ENCODE results near the gene CYP2U1.
"Not testable (repeated sequence)": the region's sequence is repeated elsewhere in the genome, so short reads cannot be mapped to it uniquely, and the experiment has no call there.

Gene CYP2U1

DNA sequence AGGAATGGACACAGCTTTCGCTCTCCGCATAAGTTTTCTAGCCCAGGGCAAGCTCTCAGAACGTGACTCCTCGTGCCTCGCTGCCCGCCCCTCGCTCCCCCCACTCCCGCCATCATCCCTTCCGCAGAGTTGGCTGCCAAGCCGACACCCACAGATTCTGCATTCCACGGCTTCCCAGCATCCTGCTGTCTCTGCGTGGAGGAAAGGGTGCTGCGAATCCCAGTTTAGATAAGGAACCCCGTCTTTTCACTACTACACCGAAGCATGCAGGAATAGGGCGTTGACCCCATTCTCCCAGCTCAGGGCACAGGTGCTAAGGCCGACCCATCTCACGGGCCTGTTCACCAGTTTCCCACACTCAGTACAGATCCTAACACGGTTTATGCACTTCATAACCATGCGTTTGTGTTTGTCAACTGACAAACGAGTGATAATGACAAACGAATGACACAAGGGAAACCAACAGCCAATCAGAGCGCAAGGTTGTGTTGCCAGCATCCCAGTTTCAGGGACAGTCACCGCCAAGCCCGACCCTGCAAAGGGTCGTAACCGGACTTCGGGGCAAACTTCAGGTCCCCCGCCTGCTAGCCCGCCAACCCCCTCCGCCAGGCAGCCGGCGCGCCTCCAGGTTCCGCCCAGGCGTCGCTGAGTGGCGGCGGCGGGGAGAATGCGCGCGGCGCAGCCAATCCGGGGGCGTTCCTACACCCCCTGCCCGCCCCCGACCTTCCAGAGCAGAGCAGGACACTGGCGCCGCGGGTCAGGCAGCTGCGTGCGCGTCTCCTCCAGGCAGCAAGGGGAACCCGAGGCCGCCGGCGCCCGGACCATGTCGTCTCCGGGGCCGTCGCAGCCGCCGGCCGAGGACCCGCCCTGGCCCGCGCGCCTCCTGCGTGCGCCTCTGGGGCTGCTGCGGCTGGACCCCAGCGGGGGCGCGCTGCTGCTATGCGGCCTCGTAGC, at the start of gene CYP2U1:
TSS of gene CYP2U1 (plus strand) at position 729 of the 954 bp plus-strand sequence. CDS start at position 824, 95 bp downstream.
- peak; percentile 87 for DNase-seq

DNA sequence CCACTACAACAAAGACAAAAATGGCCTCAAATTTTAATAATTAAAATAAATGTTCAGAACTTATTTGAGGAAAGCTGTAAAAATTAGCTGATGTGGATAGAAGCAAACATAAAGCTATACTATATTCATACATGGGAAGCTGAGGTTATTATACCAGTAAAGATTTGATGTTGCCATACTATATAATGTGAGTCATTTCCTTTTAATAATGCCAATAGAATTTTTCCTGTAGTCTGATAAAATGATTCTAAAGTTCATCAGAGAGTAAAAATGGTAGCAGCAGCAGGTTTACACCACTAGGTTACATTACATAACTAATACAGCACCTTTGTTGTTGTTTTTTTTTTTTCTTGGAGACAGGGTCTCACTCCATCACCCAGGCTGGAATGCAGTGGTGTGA, 45.5 kb upstream of the CYP2U1 start:
- no peak for DNase-seq

DNA sequence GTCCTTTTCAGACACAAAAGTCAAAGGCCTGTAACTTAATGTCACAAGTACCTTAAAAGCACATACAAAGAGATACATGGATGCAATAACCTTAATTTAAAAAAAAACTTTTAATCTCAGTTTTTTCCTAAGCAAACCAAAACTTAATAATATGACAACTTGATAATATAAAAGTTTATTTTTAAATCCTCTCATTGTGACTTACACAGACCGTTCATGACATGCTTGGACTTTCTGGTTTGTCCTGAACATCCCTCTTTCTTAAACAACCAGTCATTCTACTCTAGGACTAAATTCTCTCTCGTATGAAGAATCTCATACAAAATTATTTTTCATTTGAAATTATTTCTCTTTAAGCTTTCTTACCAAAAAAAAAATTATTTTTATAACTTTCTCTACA, 43.1 kb upstream of the CYP2U1 start:
- DNase-seq: no peak

DNA sequence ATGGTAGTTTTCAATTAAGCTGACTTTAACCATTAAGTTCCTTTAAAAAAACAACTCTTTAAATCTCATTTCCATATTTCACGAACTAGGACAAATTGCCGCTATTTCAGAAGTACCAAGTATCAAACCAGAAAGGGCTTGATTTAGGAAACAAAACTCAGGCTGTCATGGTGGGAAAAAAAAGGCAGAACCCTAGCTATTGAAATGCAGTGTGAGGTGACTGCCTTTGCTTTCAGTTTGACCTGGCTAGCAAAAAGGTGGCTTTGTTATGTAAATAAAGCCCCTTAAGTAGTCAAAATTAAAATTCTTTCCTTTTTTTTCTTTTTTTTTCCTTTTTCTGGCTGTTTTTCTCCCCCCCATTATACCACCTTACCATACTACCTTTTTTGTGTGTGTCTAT, 40.6 kb upstream of the CYP2U1 start:
- no peak for DNase-seq

DNA sequence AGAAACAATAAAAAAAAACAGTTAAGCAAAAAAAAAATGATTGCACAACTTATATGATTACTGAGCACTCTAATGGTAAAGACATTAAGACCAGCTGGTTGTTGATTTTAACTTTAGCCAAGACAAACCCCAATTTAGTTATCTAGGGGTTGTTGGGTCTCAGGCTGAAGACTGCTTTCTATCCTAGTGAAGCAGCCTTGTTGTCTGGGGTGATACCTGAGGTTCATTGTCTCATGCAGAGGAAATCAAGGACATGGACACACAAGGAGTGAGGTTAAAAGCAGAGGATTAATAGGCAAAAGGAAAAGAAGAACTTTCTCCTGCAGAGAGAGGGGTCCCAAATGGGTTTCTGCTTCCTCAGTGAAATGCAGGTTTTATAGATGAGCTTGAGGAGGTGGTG, 40.0 kb upstream of the CYP2U1 start:
- no peak for DNase-seq

DNA sequence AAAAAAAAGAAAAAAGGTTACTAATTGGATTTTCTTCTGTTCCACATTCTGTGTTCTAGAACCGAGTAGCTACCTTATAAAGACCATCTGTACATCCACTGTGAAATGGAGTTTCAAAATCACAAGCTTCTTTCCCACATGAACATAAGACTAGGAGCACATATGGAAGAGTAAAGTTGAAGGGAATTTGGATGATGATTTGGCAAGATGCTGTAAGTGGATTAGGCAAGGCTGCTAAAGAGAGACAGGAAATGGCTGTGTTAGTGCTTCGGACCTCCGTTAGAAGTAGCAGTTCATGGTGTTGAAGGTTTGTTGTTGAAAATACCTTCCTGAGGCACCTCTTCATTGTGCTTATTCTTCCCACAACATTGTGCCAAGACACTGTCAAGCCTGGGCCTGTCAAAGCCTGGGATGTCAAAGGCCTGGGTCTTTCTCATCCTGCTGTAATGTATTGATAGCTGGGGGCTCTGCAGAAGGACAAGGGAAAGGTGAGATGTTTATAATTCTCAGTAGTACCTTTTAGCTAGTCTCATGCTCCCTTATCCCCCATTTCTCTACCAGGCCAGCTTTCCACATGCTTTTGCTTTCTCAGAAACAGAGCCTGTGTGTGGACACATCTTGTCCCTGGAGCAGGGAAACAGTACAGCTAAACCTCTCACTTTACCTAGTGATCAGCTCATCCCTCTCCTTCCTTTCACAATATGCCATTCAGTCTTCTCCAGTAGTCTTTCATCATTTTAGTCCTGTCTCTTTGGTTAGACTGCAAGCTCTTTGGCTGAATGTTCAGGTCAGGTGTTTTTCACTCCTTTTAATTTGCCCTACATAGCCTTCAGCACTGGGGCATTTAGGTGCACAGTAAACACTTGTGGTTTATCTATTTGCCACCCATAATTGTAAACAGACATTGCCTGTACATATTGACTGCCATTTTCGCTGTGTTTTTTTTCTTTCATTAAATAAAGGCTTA, 37.9 kb upstream of the CYP2U1 start:
- DNase-seq: no peak

DNA sequence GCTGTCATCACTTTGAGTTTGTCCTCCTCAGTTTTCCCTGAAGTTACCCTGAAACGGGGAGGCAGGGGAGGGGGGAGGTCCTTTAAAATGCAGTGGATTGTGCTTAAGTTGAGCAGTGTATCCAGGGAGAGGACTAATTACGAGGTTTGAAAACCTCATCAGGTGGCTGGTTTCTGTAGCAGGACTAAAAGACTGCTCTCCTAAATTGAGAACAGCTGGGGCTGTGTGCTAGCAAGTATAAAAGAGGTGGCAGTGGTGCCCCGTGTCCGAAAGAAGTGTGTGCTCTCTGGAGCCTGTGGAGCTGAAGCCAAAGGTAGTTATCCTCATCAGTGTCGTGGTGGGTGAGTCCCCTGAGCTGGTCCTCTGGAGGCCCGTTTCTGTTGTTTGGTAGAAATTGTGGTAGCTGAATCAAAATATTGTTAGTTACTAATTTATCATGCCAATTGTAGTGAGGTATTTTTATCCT, 37.2 kb upstream of the CYP2U1 start:
- peak; percentile 8 for DNase-seq

DNA sequence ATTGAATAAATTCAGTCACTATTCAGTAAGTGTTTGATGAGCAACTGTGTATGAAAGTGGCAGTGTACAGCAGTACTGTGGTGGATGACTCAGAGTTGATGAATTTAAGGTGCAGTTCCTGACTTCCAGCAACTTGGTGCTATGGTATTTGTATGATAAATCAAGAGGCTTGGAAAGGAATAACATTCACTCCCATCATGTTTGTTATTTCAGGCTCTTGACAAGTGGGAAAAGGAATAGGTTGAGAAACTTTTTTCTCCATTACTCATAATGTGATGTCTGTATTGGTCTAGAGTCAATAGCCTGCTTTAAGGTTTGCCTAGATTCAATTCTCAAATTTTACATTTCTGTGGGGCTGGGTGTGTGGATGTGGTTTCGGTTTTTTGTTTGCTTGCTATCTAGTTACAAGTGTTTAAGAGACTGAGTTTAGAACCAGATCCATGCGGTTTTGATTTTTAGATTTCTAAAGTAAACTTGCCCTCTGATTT, 35.1 kb upstream of the CYP2U1 start:
- DNase-seq: no peak

DNA sequence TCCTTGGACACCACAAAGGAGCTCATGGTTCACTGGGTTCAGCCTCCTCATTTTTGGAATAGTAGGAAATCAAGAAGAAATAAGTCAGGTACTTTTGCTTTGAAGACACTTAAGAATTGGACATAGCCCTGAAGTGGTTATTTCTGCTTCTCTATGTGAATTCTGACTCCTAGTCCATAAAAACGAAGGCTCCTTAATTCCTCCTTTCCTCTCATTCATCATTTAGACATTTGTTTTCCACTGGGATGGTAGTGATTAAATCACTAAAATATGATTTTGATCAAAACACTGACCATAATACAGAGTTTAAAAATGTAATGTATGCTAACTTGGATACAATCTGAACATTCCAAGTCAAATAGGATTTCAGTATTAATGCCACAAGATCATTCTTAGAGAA, 34.7 kb upstream of the CYP2U1 start:
- no peak for DNase-seq

DNA sequence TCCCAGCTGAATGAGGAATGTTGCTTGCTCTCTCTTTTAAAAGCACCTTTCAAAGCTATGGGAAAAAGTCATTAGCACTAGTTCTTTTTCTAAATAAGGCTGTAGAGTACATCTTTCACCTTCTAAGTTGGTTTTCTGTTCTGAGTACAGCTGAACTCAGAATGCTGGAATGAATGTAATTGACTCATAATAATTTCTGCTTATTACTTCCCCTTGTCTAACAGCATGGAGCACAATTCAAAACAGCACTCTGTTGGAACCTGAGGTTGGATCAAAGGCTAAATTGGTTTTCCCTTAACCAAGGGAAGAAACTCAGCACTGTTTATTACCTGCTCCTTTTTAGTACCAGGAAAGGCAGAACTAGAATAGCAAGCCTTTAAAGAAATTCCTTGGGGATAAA, 33.5 kb upstream of the CYP2U1 start:
- no peak for DNase-seq

DNA sequence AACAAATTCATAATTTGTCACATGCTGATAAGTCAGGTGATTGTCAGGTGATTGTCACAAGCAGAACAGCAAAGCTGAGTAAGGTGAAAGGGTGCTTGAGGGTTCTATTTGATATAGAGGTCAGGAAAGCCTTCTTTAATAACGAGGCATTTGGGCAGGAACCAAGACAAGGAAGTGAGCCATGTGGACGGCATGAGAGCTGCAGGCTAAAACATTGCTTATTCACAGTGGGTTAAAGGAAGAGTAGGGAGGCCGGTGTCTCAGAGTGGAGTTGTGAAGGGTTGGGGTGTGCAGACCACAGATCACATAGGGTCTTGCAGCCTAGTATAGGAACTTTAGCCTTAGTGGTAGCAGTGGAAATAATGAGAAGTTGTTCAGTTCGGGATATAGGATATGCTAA, 31.3 kb upstream of the CYP2U1 start:
- DNase-seq: no peak

DNA sequence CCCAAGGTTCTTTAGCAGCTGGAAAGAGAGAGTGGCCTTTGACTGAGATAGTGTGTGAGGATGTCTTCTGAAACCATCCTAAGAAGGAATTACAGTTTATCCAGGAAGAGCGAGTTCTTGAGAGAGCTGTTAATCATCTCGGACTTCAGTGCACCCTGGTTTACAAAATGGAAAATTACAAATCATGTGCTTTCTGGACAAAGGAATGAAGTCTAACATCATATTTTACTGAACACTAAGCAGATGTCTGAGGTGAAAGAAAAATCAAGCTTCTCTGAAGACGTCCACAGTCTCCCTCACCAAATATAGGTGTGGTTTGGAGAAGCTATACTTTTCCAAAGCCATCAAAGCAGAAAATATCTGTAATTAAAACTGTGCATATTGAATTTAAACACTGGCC, 30.8 kb upstream of the CYP2U1 start:
- no peak for DNase-seq

DNA sequence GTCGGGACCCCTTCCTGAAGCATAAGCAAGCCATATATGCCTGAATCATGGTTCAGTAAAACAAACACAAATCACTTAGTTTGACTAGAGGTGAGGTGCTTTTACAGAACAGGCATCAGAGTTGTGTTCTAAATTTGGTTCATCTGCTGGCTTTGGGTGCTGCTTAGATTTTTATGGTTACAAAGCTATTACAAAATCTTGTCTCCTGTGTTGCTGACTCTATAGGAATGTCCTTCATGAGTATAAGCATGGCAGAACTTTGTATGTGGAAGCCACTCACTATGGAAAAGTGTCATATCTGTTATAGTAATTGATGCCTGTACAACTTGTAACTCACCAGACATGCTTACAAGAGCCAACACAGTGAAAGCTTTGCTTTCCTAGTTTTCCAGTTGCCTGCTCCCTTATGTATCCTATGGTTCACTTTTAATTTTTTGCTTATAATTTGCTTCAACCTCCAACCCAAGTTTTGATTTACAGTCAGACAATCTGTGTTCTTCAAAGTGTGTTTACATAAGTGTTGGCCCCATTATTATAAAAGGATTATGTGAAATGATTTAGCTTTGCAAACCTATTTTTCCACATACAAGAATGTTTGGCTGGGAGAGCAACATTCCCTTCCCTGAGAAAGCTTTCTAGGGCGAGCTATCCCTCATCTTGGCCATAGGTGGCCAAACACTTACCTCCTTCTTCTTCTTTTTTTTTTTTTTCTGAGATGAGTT, 30.0 kb upstream of the CYP2U1 start:
- DNase-seq: no peak

DNA sequence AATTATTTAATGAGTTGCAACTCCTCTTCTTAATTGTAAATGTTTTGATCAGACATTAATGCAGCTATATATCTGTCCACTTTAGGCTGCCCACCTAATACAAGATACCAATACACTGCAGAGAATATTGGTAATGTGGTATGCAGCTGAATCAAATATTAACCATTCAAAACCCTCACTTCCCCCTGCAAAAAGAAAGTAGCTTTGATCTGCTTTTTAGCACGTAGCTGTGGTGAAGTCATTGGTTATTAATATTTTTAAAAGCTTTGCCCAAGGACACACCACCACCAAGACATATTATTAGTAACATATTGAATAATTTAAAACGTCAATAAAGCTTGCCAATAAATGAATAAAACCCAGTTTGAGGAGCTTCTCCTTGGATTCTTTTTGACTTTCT, 28.6 kb upstream of the CYP2U1 start:
- no peak for DNase-seq

DNA sequence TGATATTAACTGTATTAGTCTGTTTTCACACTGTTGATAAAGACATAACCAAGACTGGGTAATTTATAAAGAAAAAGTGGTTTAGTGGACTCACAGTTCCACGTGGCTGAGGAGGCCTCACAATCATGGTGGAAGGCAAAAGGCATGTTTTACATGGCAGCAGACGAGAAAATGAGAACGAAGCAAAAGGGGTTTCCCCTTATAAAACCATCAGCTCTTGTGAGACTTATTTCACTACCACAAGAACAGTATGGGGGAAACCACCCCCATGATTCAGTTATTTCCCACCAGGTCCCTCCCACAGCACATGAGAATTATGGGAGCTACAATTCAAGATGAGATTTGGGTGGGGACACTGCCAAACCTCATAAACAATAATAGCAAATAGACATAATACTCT, 26.3 kb upstream of the CYP2U1 start:
- not testable (repeated sequence) for DNase-seq

DNA sequence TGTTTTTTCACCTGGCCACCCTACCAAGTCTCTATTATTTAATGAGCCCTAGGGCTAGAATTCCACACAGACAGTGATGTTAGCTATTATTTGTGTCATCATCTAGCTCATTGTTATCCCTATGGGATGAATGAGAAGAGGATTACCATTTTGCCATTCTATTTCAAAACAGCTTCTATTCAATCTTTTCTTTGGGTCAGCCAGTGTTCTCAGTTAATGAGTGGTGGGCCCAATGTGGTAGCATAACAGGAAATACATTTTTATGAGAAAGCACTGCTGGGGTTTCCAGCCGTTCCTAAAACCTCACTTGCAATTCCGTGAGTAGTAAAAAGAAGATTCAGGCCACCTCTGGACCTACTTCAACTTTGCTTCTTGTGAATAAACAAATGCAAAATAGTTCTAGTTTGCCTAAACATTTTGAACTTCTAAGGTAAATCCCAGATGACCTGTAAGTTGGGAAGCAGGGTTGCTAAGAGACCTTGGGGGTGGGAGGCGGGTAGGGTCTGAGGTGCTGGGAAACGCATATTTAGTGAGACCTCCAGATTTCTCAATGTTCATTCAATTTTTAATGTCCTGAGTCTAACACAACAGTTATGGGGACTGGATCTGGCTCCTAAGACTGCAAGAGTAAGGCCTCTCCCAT, 24.8 kb upstream of the CYP2U1 start:
- peak; percentile 84 for DNase-seq

DNA sequence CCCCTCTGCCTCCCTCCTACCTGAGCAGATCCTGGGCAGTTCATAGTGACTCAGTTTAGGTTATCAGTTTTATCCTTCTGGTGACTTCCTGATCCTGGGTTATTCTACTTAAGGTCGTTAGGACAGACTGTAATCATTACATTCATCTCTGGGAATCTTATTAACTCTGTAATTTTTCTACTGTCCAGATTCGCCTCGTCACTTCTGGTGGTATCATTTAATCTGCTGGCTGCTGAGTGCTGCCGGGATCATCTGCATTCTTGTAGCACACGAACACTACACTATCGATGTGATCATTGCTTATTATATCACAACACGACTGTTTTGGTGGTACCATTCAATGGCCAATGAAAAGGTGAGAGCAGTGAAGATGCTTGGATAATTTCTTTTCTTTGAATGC, 23.0 kb upstream of the CYP2U1 start:
- DNase-seq: no peak

DNA sequence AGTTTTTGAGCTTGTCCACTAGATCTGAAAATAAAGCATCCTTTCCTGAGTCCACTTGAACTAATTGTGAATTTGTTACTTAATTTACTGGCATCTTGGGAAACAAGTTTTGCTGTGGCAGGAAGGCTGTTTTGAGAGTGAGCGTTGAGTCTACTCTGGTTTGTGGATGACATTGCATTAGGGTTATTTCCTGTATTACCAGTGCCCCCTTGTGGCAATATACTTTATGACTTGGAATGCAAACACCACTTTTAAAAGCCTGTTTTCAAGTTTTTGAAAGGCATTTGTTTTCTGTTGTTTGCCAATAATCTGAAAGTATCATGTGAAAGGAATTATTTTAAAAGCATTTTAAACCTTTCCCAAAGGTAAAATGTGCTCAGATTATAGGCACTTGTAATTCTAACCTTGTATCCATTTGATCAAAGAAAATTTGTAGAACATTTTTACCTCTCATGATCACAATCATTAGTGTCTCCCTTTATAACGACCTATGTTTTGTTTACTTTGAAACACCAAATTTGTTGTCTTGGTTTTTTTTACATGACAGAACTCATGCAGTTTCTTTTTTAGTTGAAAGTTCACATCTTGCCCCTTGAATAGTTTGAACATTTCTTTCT, 18.0 kb upstream of the CYP2U1 start:
- peak; percentile 41 for DNase-seq

DNA sequence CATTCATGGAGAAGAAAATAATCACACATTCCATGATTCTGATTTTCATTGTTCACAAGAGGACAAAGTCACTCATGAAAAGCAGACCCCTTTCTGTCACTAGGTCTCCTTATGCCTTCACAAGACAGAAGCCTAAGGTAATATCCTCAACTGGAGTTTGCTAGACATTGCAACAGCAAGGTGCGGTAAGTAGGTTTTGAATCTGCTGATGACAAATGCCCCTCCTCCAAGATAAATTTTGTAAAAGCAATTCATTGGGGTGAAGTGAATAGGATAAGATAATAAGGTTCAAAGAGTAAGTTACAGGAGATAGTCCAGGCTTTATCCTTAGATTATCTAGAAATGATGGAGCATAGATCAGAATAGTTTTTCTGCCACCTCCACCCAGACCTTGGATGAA, 16.1 kb upstream of the CYP2U1 start:
- DNase-seq: no peak

DNA sequence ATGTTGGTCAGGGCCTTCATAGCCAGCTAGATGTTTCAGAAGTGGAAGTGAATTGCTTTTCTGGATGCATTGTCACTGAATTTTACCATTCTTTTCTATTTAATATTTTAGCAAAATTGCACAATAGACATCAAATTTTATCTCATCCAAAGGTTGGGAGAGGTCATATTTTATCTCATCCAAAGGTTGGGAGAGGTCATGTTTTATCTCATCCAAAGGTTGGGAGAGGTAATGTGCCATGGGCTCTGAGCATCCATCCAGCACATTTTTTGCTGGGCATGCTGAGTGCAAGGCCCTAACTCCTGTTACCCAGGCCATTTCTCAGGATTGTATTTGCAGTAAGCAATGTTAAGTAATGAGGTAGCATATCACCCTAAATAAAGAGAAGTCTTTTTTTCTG, 14.7 kb upstream of the CYP2U1 start:
- no peak for DNase-seq

DNA sequence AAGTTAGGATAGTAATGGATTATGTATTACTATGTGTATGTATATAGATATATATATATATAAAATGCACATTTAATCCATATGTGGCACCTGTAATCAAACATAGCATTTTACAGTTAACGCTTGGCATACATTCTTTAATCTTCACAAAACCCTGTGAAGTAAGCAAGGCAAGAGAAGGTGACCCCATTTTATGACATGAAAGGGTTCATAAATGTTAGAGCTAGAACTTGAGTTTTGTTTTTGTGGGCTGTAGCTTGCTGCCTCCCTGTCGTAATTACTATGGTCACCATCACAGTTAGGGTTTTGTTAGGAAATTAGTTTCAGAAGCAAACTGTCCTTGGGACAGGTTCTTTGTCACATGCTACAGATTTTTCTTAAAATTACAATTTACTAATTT, 13.8 kb upstream of the CYP2U1 start:
- no peak for DNase-seq
